Measurements from ENCODE around the gene FUOM. TPM values are rescaled to one million over a fixed set of nuclear protein-coding genes. Genes with fewer than 3 reads are reported as not detected.

FUOM gene
- total RNA-seq, 1 donor from 2014 or later, result 24.8 TPM

GRCh38 chr10:133349577-133350011 lies 8.2 kb downstream of the FUOM start:
- DNase-seq, result no peak

- no peak for DNase-seq
Measured at GRCh38 chr10:133349160-133349568, 8.7 kb downstream of the FUOM start.

- no peak for DNase-seq
Measured at GRCh38 chr10:133347710-133348517, 9.9 kb downstream of the FUOM start.

GRCh38 chr10:133346413-133346812 lies 11.4 kb downstream of the FUOM start:
- DNase-seq, result no peak

GRCh38 chr10:133344236-133344635 lies 13.6 kb downstream of the FUOM start:
- DNase-seq, result no peak

GRCh38 chr10:133343558-133343957 lies 14.3 kb downstream of the FUOM start:
- no peak for DNase-seq

GRCh38 chr10:133342942-133343341 lies 14.9 kb downstream of the FUOM start:
- no peak for DNase-seq

- DNase-seq, result no peak
Measured at GRCh38 chr10:133341983-133342382, 15.8 kb downstream of the FUOM start.

GRCh38 chr10:133339708-133340380 lies 18.0 kb downstream of the FUOM start:
- no peak for DNase-seq

- no peak for DNase-seq
Measured at GRCh38 chr10:133338080-133339071, 19.4 kb downstream of the FUOM start.

- no peak for DNase-seq
Measured at GRCh38 chr10:133337370-133337725, 20.5 kb downstream of the FUOM start.

GRCh38 chr10:133336577-133337369 lies 21.0 kb downstream of the FUOM start, which contains the start of gene CALY:
Gene CALY, minus strand, starts transcription at chr10:133336896. Its CDS starts 7,907 bp downstream, at chr10:133328989.
- DNase-seq, result no peak

- no peak for DNase-seq
Measured at GRCh38 chr10:133336118-133336576, 21.7 kb downstream of the FUOM start.

GRCh38 chr10:133335246-133336117 lies 22.3 kb downstream of the FUOM start:
- peak; percentile 49 for DNase-seq

GRCh38 chr10:133334503-133335245 lies 23.1 kb downstream of the FUOM start:
- DNase-seq, result no peak

GRCh38 chr10:133332936-133333699 lies 24.7 kb downstream of the FUOM start:
- no peak for DNase-seq

GRCh38 chr10:133329491-133330202 lies 28.2 kb downstream of the FUOM start:
- DNase-seq, result peak; percentile 89
